GM11168 (cell line): Measurements from ENCODE around the gene CPXM2.

ENCODE experiments used
- in situ Hi-C: fragments of 300-500 bp; cut with MboI; formaldehyde crosslinking; loops from one replicate; pipeline ENCODE4 v1.12.0; 2022; ENCODE audit warnings: low sequenced_read_pairs; ENCODE audit not compliant: unreplicated experiment

CPXM2 gene

DNA sequence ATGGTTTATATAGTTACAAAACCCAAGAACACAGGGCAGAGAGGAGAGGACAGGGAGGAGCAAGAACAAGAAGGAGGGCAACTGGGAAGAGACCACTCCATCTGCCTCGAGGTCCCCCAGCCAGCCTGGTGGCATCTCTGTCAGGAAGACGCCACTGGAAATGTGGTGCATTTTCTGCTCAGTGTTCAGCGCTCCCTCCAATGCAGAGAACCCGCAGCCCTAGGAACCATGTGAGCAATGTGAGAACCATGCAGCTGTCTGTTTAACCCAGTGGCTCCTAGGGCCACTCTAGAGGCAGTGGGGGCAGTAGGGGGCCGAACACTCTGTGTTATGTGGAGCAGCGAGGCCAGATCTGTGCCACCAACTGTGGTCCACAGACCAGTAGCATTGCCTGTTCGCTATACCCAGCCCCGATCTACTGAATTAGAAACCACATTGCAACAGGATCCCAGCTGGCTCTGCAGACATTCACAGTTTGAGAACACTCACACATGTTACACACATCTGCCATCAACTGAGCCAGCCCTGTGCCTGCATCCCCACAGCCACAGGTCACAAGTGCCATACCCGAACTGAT is 110.2 kb downstream of the CPXM2 start:
- in situ Hi-C loops, result no loop called here

DNA sequence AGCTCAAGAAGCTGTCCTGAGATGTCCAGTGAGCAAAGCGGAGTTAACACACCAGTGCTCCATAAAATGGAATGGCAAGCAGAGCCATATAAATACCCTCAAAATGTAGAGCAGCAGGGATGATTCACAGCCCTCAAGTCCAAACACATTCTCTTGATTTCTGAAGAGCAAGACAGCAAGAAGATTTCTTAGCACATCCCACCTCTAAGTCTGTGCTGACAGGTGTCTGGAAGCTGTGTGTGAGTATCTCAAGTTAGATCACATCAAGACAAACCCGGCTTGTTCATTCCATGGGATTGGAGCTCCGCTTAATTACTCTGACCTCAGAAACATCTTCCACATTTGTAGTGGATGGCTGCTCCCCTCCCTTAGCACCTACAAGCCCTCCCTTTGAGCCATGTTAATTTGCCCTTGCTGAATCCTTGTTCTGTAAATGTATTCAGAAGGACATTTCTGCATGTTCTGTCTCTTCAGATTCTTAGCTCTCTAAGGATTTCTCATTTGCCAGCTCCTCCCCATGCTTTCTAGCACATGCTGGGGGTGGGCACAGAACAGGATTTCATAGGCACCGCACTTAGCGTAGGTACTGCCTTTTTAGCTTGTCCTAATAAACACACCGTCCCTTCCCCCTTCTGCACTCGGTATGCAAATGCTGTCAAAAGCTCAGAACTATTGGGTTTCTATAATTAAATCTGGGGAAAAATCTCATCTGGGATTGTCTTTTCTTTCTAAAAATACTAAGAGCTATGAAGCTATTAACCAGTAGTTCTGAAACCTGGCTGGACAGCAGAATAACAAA is 112.7 kb downstream of the CPXM2 start:
- in situ Hi-C loops, result no loop called here

DNA sequence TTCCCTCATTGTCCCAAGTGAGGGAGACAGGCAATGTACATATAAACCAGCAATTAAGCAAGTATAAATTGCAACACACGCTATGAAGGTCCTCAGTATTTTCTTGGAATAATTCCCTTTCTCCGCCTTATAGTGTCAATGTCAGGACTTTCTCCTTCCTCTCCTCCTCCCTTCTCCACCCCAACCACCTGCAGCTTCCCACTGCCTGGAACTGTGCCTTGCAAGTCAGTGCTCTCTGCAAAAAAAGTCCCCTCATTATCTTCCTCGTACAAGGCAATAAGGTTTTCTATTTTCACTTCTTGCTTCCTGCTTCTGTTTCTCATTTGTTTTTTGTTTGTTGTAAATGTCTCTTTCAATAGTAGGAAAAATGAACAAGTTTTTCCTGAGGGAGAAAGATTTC is 113.7 kb downstream of the CPXM2 start:
- in situ Hi-C loops, result no loop called here

DNA sequence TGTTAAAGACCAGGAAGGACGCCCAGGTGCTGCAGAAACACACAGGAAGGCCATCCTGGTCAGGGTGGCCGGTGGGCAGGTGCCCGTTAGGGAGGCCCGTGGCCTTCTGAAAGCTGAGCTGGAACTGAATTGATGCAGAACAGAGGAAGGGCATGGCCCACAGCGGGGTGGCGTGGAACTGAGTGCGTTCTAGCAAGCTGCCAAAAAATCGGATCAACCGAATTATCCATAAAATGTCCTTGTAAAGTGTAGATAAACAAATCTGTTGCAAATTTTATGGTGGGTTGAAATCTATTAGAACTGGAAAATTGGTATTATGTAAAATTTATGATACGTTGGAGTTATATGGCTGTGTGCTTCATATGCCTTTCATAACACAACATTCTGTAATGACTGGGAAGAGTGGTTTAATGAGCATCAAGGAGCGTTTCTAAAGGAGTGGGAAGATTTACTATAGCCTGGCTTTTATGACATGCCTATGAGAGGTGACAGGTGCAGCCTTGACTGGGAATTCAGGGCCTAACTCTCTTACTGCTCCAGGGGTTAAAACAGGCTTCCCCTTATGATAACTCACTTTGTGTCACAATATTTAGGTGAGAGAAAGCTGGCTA is 117.4 kb downstream of the CPXM2 start:
- in situ Hi-C loops, result no loop called here

DNA sequence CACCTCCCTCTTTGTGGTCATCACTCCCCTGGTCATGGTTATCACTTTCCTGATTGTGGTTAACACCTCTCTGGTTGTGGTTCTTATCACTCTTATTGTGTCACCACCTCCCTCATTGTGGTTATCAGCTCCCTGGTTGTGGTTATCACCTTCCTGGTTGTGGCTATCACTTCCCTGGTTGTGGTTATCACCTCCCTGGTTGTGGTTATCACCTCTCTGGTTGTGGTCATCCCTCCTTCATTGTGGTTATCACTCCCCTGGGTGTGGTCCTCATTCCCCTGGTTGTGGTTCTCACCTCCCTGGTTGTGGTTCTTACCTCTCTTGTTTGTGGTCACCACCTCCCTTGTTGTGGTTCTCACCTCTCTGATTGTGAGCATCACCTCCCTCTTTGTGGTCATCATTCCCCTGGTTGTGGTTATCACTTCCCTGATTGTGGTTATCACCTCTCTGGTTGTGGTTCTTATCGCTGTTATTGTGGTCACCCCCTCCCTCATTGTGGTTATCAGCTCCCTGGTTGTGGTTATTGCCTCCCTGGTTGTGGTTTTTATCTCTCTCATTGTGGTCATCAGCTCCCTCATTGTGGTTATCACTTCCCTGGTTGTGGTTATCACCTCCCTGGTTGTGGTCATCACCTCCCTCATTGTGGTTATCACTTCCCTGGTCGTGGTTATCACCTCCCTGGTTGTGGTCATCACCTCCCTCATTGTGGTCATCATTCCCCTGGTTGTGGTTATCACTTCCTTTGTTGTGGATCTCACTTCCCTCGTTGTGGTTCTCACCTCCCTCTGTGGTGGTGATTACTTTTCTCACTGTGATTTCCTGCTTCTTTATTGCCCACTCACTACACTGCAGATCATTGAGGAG is 118.7 kb downstream of the CPXM2 start:
- in situ Hi-C loops, result no loop called here

DNA sequence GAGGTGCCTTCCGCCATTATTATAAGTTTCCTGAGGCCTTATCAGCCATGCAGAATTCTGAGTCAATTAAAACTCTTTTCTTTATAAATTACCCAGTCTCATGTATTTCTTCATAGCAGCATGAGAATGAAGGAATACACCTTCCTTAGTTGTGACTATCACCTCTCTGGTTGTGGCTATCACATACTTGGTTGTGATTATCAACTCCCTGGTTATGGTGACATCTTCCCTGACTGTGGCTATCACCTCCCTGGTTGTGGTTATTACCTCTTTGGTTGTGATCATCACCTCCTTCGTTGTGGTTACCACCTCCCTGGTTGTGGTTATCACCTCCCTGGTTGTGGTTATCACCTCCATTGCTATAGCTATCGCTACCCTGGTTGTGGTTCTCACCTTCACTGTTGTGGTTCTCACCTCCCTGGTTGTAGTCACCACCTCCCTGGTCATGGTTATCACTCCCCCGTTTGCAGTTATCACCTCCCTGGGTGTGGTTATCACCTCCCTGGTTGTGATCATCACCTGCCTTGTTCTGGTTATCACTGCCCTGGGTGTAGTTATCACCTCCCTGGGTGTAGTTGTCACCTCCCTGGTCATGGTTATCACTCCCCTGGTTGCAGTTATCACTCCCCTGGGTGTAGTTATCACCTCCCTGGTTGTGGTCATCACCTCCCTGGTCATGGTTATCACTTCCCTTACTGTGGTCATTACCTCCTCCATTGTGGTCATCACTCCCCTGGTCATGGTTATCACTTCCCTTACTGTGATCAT is 119.5 kb downstream of the CPXM2 start:
- in situ Hi-C loops, result no loop called here

DNA sequence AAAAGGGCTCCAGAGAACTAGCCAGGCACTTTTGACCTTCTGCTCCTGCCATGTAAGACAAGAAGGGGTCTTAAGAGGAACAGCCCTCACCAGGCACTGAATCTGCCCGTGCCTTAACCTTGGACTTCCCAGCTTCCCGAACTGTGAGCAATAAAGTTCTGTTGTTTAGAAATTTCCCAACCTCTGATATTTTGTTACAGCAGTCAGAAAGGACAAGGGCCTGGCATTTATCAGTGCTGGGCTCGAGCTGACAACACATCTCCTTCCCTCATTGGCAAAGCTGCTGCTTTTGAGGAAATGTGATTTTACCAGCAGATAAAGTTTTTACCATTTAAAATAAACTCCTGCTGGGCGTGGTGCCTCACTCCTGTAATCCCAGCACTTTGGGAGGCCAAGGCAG is 122.0 kb downstream of the CPXM2 start:
- in situ Hi-C loops, result no loop called here

DNA sequence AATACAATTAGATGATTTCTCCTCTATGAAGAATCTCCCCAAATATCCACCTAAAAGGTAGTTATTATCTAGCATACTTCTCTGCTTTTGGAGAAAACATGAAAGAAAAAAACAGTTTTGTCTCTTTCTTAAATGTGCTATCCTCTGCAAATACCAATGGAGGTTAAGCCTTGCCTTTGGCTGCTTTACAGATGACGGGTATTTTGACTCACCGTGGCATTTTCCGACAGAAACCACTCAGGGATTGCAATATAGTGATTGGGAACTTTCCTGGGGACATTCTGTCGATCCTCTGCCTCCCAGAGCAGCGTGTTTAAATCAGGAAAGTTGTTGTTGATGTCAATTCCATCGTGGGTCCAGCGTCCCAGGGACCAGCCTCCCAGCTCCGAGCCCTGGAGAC is 124.8 kb downstream of the CPXM2 start:
- in situ Hi-C loops, result no loop called here

DNA sequence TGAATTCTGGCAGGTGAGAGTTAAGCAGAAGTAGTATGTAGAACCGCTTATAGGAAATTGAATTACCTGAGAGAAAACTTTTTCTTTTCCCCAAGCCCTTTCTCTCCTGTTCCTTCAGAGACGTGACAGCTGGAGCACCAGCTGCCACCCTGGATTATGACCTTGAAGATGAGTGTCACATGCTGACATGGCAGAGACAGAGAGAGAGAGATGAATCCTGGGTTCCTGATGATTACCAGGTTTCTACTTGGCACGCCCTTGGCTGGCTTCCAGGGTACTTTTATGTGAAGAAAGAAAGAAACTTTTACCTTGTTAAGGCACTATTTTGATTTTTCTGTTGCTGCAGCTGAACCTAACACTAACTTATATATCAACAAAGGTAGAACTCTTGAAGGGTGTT is 125.6 kb downstream of the CPXM2 start:
- in situ Hi-C loops, result no loop called here

DNA sequence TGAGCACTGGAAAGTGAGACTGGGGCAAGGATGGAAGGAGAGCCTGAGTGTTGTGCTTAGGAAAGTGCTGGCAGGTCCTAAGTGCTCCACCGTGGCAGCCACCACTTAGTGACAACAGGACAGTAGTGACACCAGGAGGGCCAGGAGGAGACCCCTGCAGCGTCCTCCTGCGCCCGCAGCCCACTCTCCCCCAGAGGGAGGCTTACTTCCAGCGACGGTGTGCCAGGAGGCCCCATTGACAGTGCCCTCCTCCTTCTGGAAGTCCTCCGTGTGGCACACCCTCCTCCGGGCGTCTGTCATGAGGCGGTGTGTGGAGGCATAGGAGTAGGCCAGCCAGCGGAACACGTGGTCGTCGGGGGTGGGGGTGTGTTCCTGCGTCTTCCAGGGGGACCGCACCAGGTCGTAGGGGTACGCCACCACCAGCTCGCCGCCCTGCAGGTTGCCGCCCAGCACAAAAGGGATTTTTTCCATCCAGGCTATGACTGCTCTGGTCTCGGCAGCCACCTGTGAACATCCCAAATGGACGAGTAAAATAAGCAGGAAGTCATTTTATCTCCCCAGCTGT is 129.9 kb downstream of the CPXM2 start:
- in situ Hi-C loops, result no loop called here

DNA sequence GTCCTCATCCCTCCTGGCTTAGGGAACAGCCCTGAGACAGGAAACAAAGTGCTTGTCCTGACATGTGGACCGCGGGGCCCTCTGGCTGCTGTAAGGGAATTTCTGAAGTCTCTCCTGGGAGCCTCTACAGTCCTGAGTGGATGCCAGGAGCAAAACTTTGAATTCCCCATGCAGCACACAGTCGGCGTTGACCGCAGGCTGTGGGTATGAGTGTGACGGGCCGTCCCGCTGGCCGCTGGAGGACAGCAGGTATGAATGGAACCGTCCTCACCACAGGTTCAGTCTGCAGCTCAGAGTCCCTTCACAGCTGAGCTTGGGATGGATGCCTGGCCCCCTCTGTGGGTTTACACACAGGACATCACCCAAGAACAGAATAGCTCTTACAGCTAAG is 130.6 kb downstream of the CPXM2 start:
- in situ Hi-C loops, result no loop called here

DNA sequence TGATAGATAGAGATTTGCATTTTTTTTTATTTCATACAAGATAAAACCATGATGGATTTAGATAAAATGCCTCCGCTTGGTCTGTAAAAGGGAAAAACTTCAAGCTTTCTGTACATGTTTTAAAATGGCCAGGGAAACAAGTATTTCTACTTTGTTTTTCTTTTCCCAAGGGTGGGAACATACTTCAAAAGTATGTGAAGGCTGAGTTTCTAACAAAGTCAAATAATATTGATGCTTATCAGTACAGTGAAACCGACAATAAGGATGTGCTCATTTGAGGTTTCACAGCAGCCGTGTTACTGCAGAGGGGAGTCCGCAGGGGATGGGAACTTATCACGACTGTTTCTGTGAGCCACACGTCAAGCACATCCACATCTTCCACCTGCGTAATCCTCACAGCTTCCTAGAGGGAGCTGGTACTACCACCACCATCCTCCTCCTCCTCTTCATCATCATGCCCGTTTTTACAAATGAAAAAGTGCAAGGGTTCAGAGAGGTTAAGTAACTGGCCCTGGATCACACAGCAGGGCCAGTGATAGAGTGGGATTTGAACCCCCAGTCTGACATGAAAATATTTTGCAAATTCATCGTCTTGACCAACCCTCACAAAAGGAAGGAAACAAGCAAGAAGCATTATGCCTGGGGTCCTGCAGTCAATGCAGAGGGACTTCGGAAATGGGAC is 131.1 kb downstream of the CPXM2 start:
- in situ Hi-C loops, result no loop called here

DNA sequence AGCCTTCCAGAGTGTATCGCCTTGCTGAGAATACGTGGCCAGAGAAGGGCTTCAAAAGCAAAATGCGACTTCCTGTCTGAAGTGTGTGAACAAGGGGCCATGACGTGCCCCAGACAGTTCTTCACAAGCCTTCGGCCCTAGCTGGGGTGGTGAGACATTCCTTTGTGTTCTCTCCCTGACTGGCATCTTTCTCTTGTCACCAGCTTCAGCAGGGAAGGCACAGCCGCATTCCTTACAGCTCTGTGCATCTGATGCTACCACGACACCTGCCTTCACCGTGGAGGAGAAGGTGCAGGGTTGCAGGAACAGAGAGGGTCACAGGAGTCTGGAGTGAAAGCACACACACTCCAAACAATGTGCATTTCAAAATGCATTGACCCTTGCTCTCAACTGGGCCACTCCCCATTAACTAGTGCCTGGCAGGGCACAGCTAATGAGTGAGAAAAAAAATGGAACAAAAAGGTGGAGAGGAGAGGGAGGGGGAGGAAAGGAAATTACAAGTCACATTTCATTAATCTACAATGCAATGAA is 132.0 kb downstream of the CPXM2 start:
- in situ Hi-C loops, result no loop called here

DNA sequence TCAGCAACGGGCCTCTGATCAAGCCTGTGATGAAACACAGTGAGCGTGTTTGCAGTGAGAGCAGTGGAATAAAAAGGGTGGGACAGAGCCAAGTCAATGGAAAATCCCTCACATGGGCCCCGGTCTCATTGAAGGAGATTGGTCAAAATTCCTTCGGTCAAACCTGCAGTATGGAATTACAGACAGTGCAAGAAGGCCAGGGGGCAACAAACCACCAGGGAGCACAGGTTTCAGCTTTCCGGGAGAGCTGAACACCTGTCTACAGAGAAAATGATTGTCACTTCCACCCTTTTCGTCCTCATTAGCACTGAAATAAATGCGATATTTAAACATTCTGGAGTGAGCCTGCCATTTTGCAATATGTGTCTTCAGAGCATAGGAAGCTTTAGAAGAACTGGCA is 132.6 kb downstream of the CPXM2 start:
- in situ Hi-C loops, result no loop called here

DNA sequence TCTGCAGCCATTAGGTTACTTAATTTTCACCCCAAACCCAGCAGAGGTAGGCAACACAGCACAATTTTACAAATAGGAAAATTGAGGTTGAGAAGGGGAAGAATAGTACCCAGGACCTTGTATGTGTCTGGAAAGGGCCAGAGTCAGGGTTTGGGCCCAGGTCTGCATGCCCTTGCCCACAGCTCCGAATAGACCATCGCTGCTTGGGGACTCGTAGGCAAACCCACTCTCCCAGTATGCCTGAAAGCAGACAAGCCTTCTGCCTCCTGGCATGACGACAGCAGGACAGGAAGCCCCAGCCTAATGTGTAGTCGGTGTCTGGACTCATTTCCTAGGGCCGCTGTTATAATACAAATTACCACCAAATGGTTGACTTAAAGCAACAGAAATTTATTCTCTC is 133.8 kb downstream of the CPXM2 start:
- in situ Hi-C loops, result no loop called here

DNA sequence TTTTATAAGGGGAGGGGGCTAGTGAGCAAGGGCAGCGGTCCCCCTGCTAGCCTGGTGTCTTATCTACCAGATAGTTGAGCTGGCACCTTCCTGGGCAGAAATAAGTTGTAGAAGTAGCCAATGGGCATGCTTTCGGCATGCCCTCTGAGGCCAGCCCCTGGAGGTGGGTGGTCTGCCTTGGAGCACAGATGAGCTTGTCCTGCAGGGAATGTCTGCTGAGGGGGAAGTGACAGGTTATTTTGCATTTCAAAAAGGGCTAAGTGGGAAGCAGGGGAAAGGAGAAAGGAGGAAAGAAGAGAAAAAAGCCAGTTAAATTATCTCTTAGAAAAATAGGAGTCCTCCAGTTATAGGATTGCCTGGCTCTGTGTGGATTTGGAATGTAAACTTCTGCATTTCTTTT is 136.5 kb downstream of the CPXM2 start:
- in situ Hi-C loops, result no loop called here

DNA sequence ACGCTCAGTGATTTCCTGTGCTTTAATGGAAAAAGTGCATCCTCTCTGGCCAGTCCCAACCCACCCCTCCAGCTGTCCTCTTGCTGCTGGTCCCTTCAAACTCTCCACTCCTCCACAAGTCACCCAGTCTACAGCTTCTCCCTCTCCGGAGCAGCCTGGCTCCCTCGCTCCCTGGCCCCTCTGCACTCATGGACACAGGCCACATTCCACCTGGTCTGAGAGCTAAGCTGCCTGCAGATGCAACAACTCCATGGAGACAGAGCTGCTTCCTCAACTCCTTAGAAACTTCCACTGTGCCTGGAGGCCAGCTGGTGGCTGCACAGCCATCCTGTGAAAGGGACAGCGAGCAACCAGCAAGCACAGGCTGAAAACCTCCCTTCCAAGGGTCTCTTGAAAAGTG is 137.5 kb downstream of the CPXM2 start:
- in situ Hi-C loops, result no loop called here

DNA sequence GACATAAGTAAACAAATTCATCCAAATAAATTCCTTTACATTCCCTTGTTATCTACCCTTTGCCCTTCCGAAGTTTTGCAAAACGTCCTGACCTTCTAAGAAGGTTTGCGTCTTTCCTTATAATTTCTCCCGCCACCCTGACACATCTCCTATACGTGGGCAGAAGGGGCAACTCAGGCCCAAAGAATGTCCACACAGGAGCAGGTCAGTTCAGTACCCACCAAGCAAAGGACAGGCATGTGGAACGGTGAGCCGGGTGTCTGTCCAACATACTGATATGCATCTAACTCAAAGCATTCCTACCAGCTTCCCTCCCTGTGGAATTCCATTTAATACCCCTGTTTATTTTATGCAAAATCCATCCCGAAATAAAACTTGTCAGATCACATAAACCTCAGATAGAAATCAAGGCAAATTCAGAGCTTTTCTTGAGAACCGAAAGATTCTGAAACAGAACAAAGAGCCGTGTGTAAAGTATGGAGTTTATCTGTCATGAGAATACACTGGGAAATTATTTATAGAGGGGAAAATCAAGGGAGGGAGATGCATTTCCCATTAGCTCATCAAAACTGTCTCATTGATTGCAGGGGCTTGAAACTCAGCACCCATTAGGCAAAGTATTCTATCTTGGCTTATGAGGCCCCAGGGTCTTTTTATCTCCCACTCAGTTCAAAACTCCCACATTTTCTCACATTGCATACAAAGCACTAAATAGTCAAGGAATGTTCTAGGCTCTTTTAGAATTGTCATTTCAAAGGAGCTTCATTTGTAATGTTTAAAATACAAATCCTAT is 140.1 kb downstream of the CPXM2 start:
- in situ Hi-C loops, result no loop called here
